ENCODE measurements around the gene TULP1.
"Not testable (repeated sequence)": the region's sequence is repeated elsewhere in the genome, so short reads cannot be mapped to it uniquely, and the experiment has no call there.

TULP1 gene

DNA sequence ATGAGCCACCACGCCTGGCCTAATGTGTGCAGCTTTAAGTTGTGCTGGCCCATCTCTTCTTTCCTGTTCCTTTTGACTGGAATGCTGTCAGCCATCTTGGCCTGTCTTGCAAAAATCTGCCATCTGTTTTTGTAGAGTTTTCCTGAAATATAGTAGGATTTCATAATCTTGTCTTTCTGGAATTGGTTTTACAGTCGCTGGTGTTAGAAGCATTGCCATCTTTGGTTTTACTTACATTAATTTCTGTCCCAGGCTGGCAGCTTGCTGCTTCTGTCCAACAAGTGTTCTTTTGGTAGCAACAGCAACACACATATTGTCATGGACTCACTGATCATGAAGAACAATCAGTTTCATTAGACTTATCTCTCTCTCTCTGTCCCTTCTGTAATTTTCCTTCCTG is 29.1 kb upstream of the TULP1 start:
- no peaks in the 10 kb centered on the region for H3K36me3 ChIP-seq (ENCODE audit: control insufficient read depth, insufficient read depth, low read length)
- no peaks in the 10 kb centered on the region for H3K9me3 ChIP-seq (ENCODE audit: control insufficient read depth, insufficient read depth, low read length)
- H3K4me3 ChIP-seq (ENCODE audit: low read depth, low read length) = no peak overlapping the region
- no peaks in the 10 kb centered on the region for H3K27me3 ChIP-seq (ENCODE audit: control insufficient read depth, insufficient read depth, low read length)
- H3K4me1 ChIP-seq (ENCODE audit: control insufficient read depth, insufficient read depth, low read length) = peaks cover 4% of the 10 kb centered on the region
- no peak overlapping the region for H3K9ac ChIP-seq (ENCODE audit: low read depth, low read length)

DNA sequence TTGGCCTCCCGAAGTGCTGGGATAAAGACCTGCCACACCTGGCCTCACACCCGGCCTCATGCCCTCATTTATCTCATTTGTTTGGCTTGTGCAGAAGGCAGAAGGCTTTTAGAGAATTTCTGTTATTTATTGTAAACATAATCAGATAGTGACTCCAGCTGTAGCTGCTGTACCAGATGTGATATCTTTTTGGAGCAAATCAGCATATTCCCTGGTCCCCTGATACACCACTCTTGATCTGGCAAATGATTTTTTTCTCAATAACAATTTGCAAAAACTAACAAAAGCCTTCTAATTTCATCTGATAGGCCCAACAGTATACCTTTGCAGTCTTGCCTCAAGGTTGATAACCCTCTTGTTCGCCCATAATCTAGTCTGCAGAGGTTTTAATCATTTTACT is 26.5 kb upstream of the TULP1 start:
- Histone ChIP-seq H3K4me1 (ENCODE audit: control insufficient read depth, insufficient read depth, low read length) (peaks cover 4% of the 10 kb centered on the region), H3K4me3 (ENCODE audit: low read depth, low read length) (no peak overlapping the region), H3K36me3 (ENCODE audit: control insufficient read depth, insufficient read depth, low read length) (no peaks in the 10 kb centered on the region), H3K9me3 (ENCODE audit: control insufficient read depth, insufficient read depth, low read length) (no peaks in the 10 kb centered on the region), H3K9ac (ENCODE audit: low read depth, low read length) (no peak overlapping the region), H3K27me3 (ENCODE audit: control insufficient read depth, insufficient read depth, low read length) (no peaks in the 10 kb centered on the region)

DNA sequence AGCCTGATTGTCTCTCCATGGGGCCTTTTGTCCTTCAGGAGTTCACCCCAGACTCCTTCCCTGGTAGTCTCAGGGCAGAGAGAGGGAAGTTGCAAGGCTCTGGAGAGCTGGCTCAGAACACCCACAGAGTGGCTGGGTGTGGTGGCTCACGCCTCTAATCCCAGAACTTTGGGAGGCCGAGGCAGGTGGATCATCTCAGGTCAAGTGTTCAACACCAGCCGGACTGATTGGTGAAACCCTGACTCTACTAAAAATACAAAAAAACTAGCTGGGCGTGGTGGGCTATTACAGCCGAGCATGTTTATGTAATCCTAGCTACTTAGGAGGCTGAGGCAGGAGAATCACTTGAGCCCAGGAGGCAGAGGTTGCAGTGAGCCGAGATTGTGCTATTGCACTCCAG is 23.2 kb upstream of the TULP1 start:
- H3K4me1 ChIP-seq (ENCODE audit: control insufficient read depth, insufficient read depth, low read length); H3K9me3 ChIP-seq (ENCODE audit: control insufficient read depth, insufficient read depth, low read length); H3K36me3 ChIP-seq (ENCODE audit: control insufficient read depth, insufficient read depth, low read length); H3K9ac ChIP-seq (ENCODE audit: low read depth, low read length); H3K27me3 ChIP-seq (ENCODE audit: control insufficient read depth, insufficient read depth, low read length); H3K4me3 ChIP-seq (ENCODE audit: low read depth, low read length): not testable (repeated sequence)

DNA sequence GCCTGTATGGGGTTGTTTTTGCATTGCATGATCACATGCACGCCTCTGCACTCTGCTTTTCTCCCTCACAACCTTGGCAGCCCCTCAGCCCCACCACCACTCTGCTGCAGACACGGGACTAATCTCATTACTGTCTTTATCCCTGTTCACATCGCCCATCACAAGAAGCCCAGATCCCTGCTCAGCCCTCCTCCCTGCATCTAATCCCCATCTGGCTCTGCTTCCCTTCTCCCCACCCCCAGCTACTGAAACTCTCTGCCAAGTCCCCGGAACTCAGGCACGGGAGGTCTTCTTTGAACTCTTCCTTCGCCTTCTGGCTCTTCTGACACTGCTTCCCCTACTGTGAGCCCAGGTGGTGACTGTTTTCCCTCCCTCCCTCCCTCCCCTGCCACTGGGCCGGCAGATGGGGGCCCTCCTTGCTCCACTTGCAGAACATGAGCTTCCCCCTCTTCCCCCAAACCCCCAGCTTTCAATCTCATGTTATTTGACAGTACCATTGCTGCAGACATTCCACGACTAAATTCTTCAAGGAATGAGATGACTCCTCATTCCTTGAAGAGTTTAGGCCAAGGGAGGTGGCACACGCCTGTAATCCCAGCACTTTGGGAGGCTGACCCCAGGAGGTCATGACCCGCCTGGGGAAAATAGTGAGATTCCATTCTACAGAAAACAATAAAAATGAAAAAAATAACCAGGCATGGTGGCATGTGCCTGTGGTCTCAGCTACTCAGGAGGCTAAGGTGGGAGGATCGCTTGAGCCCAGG is 21.9 kb upstream of the TULP1 start:
- Histone ChIP-seq H3K36me3 (ENCODE audit: control insufficient read depth, insufficient read depth, low read length) (no peaks in the 10 kb centered on the region), H3K9me3 (ENCODE audit: control insufficient read depth, insufficient read depth, low read length) (no peaks in the 10 kb centered on the region), H3K4me1 (ENCODE audit: control insufficient read depth, insufficient read depth, low read length) (no peaks in the 10 kb centered on the region), H3K4me3 (ENCODE audit: low read depth, low read length) (no peak overlapping the region), H3K9ac (ENCODE audit: low read depth, low read length) (no peak overlapping the region), H3K27me3 (ENCODE audit: control insufficient read depth, insufficient read depth, low read length) (no peaks in the 10 kb centered on the region)

DNA sequence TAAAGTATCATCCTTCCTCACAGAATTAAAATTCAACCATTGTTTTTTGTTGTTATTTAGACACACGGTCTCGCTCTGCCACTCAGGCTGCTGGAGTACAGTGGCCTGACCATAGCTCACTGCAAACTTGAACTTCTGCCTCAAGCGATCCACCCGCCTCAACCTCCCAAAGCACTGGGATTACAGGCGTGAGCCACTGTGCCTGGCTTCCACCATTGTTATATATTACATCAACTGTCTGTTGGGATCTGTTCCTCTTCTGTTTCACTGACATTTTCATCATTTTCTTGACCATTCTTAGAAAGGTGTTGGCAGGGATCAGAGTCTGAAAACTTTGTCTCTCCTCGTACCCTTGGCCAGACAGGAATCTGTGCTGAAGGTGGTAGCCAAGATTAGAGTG is 21.3 kb upstream of the TULP1 start:
- Histone ChIP-seq H3K4me3 (ENCODE audit: low read depth, low read length) (no peak overlapping the region), H3K36me3 (ENCODE audit: control insufficient read depth, insufficient read depth, low read length) (no peaks in the 10 kb centered on the region), H3K9me3 (ENCODE audit: control insufficient read depth, insufficient read depth, low read length) (no peaks in the 10 kb centered on the region), H3K9ac (ENCODE audit: low read depth, low read length) (no peak overlapping the region), H3K4me1 (ENCODE audit: control insufficient read depth, insufficient read depth, low read length) (no peaks in the 10 kb centered on the region), H3K27me3 (ENCODE audit: control insufficient read depth, insufficient read depth, low read length) (no peaks in the 10 kb centered on the region)

DNA sequence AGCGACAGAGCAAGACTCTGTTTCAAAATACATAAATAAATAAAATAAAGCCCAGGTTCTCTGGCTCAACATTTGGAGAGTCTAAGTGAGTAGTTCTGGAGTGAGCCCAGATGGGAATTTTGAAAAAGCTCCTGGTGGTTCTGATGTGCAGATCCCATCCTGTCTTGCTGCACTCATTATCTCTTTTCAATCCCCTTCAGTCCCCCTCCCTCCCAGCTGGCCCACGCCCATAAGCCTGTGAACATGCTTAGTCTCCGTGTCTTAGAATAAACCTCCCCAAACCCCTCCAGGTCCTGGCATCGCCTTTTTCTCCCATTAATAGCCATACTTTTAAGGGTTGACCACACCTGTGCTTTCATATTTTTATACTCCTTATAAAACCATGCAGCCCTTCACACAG is 19.4 kb upstream of the TULP1 start:
- no peaks in the 10 kb centered on the region for H3K27me3 ChIP-seq (ENCODE audit: control insufficient read depth, insufficient read depth, low read length)
- no peak overlapping the region for H3K4me3 ChIP-seq (ENCODE audit: low read depth, low read length)
- no peak overlapping the region for H3K9ac ChIP-seq (ENCODE audit: low read depth, low read length)
- no peaks in the 10 kb centered on the region for H3K9me3 ChIP-seq (ENCODE audit: control insufficient read depth, insufficient read depth, low read length)
- no peaks in the 10 kb centered on the region for H3K36me3 ChIP-seq (ENCODE audit: control insufficient read depth, insufficient read depth, low read length)
- H3K4me1 ChIP-seq (ENCODE audit: control insufficient read depth, insufficient read depth, low read length) = no peaks in the 10 kb centered on the region

DNA sequence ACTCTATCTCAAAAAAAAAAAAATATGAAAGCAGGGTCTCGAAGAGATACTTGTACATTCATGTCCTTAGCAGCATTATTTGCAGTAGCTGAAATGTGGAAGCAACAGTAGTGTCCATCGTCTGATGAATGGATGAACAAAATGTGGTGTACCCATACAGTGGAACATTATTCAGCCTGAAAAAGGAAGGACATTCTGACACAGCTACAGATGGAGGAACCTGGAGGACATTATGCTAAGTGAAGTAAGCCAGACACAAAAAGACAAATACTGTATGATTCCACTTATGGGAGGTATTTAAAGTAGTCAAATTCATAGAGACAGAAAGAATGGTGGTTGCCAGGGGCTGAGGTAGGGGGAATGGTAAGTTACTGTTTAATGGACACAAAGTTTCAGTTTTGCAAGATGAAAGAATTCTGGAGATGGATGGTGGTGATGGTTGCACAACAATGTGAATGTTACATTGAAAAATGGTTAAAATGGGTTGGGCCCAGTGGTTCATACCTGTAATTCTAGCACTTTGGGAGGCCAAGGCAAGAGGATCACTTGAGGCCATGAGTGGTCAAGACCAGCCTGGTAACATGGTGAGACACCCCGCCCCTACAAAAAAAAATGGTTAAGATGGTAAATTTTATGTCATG is 11.8 kb upstream of the TULP1 start:
- no peaks in the 10 kb centered on the region for H3K9me3 ChIP-seq (ENCODE audit: control insufficient read depth, insufficient read depth, low read length)
- peaks cover 8% of the 10 kb centered on the region for H3K4me1 ChIP-seq (ENCODE audit: control insufficient read depth, insufficient read depth, low read length)
- H3K27me3 ChIP-seq (ENCODE audit: control insufficient read depth, insufficient read depth, low read length) = no peaks in the 10 kb centered on the region
- no peaks in the 10 kb centered on the region for H3K36me3 ChIP-seq (ENCODE audit: control insufficient read depth, insufficient read depth, low read length)
- H3K4me3 ChIP-seq (ENCODE audit: low read depth, low read length) = no peak overlapping the region
- no peak overlapping the region for H3K9ac ChIP-seq (ENCODE audit: low read depth, low read length)

DNA sequence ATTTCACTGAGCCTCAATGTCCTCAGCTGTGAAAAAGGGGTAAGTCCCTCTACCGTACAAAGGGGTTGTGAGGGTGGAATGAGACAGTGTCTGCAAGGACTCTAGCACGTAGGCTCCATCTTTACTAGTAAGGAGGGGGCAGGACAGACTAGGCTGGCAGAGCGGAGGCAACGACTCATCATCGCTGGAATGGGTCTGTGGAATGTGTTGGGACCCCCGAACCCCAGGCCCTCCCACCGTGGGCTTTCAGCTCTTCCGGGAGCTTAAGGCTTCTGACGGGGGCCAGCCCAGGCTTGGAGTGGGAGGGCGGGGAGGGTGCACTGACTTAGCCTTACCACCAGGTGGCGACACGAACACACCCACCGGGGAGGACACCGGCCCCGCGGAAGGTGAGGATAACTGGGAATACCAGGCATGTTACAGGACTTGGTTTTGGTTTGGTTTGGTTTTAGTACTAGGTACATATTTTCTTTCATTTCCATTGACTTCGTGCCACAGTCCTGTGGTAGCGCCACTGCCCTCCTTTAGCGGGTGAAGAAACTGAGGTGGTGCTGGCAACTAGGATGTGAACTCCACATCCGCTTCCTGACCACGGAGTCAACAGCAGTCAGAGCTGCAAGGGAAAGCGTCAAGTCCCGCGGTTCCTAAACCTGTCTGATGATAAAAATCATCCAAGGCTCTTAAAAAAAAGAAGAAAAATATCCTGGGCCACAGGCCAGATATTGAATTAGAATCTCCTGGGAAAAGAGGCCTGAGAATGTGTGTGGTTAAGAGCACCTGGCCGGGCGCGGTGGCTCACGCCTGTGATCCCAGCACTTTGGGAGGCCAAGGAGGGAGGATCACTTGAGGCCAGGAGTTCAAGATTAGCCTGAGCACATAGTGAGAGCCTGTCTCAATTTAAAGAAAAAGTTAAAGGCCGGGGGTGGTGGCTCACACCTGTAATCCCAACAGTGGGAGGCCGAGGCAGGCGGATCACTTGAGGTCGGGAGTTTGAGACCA is 10.3 kb upstream of the TULP1 start:
- peaks cover 11% of the 10 kb centered on the region for H3K4me1 ChIP-seq (ENCODE audit: control insufficient read depth, insufficient read depth, low read length)
- H3K9me3 ChIP-seq (ENCODE audit: control insufficient read depth, insufficient read depth, low read length) = no peaks in the 10 kb centered on the region
- no peaks in the 10 kb centered on the region for H3K27me3 ChIP-seq (ENCODE audit: control insufficient read depth, insufficient read depth, low read length)
- no peaks in the 10 kb centered on the region for H3K36me3 ChIP-seq (ENCODE audit: control insufficient read depth, insufficient read depth, low read length)
- peak overlapping the region; percentile 1 for H3K4me3 ChIP-seq (ENCODE audit: low read depth, low read length)
- no peak overlapping the region for H3K9ac ChIP-seq (ENCODE audit: low read depth, low read length)

DNA sequence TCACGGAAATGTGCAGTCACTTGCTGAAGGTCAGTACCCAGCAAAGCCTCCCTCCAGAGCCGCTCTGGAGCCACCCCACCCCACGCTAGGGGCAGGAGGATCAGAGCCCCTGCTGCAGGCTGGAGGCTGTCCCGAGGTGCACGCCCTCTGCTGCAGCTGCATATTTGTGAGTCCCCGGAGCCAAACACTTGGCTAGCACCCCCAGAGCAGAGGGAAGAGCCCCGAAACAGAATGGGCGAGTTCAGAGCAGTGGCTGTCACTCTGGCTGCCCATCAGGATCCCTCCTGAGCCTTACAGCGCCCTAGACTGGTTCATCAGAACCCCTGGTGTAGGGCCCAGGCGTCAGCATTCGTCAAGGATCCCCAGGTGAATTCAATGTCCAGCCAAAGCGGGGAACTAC is 9.5 kb upstream of the TULP1 start:
- no peaks in the 10 kb centered on the region for H3K27me3 ChIP-seq (ENCODE audit: control insufficient read depth, insufficient read depth, low read length)
- peak overlapping the region; percentile 24 for H3K9ac ChIP-seq (ENCODE audit: low read depth, low read length)
- peaks cover 11% of the 10 kb centered on the region for H3K4me1 ChIP-seq (ENCODE audit: control insufficient read depth, insufficient read depth, low read length)
- H3K36me3 ChIP-seq (ENCODE audit: control insufficient read depth, insufficient read depth, low read length) = no peaks in the 10 kb centered on the region
- no peaks in the 10 kb centered on the region for H3K9me3 ChIP-seq (ENCODE audit: control insufficient read depth, insufficient read depth, low read length)
- no peak overlapping the region for H3K4me3 ChIP-seq (ENCODE audit: low read depth, low read length)

DNA sequence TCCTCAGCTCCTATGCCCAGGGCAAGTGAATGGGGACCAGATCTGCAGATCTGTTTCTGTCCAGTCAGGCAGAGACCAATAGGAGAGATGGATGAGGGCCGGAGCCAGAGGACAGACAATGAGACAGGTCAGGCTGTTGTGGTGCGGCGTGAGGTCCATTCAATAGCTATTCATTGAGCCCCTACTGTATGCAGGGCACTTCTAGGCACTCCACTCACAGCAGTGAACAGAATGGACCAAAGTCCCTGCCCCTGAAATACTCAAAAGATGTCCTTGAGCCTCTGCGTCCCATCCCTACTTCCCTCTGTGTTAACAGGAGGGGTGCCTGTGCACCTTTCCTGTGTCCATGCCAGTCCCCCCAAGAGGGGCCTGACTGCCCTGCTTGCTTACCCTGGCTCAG is 8.5 kb upstream of the TULP1 start:
- H3K4me3 ChIP-seq (ENCODE audit: low read depth, low read length) = no peak overlapping the region
- no peaks in the 10 kb centered on the region for H3K9me3 ChIP-seq (ENCODE audit: control insufficient read depth, insufficient read depth, low read length)
- H3K36me3 ChIP-seq (ENCODE audit: control insufficient read depth, insufficient read depth, low read length) = no peaks in the 10 kb centered on the region
- H3K4me1 ChIP-seq (ENCODE audit: control insufficient read depth, insufficient read depth, low read length) = peaks cover 11% of the 10 kb centered on the region
- no peaks in the 10 kb centered on the region for H3K27me3 ChIP-seq (ENCODE audit: control insufficient read depth, insufficient read depth, low read length)
- H3K9ac ChIP-seq (ENCODE audit: low read depth, low read length) = no peak overlapping the region

DNA sequence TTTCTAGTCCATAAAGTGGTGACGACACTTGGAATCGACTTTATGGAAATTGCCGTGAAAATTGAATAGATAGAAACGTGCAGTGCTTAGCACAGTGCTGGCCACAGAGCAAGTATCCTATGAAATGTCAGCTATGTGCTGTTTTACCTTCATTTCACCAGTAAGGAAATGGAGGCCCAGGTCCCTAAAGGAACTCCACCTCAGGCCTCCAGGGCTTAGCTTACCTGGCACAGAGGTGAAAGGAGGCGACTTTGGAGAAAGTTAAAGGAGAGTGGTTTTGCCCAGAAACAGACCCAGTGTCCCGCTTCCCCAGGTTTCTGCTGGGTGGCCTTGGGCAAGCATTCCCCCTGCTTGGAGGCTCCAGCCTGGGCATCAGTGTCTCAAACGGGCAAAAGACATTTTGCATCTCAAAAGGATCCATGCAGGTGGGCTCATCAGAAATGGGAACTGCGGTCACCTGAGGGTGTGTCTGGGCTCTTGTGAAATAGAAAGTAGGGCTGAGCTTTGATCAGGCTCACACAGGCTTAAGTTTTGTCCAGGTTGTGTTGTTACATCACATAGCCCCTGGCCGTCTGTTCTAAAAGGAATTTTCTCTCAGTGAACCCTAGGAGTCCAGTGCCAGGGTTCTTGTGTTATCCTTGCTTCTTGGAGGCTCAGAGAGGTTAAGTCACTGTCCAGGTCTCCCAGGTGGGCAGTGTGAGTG is 6.8 kb upstream of the TULP1 start:
- H3K27me3 ChIP-seq (ENCODE audit: control insufficient read depth, insufficient read depth, low read length) = no peaks in the 10 kb centered on the region
- H3K9ac ChIP-seq (ENCODE audit: low read depth, low read length) = no peak overlapping the region
- peaks cover 11% of the 10 kb centered on the region for H3K4me1 ChIP-seq (ENCODE audit: control insufficient read depth, insufficient read depth, low read length)
- H3K4me3 ChIP-seq (ENCODE audit: low read depth, low read length) = no peak overlapping the region
- H3K36me3 ChIP-seq (ENCODE audit: control insufficient read depth, insufficient read depth, low read length) = no peaks in the 10 kb centered on the region
- H3K9me3 ChIP-seq (ENCODE audit: control insufficient read depth, insufficient read depth, low read length) = no peaks in the 10 kb centered on the region

Measured in iPS-15b (cell line).